Mesenchymal stem cell (in vitro differentiated cells and primary cell): ENCODE measurements around the gene MSH4. TPM values are rescaled to one million over a fixed set of nuclear protein-coding genes. Genes with fewer than 3 reads are reported as not detected.

ENCODE experiments used
- DNase-seq: peaks from one replicate; pipeline ENCODE4 v3.0.0-alpha.2; 2013
- H2AFZ ChIP-seq: one replicate; pipeline ENCODE4 v1.6.1; 2013; ENCODE audit warnings: low read depth, mild to moderate bottlenecking, control low read depth, inconsistent platforms, low read length, moderate library complexity
- H2AK5ac ChIP-seq: 2 replicates; pipeline ENCODE4 v1.6.1; 2013; ENCODE audit warnings: low read length, moderate library complexity, mild to moderate bottlenecking, inconsistent platforms; ENCODE audit not compliant: severe bottlenecking
- H2BK120ac ChIP-seq: one replicate; pipeline ENCODE4 v1.6.1; 2013; ENCODE audit warnings: low read depth, mild to moderate bottlenecking, inconsistent platforms, low read length, moderate library complexity
- H2BK12ac ChIP-seq, 2 experiments: one replicate each; pipeline ENCODE4 v1.6.1; 2013; ENCODE audit warnings: inconsistent platforms in 2 of 2, low read length in 2 of 2, mild to moderate bottlenecking in 2 of 2, moderate library complexity in 2 of 2, control low read depth in 1 of 2
- H2BK15ac ChIP-seq: one replicate; pipeline ENCODE4 v1.6.1; 2013; ENCODE audit warnings: mild to moderate bottlenecking, low read depth, inconsistent platforms; ENCODE audit not compliant: poor library complexity, severe bottlenecking
- H2BK5ac ChIP-seq: 2 replicates; pipeline ENCODE4 v1.6.1; 2013; ENCODE audit warnings: low read depth, mild to moderate bottlenecking, low read length, control low read depth, inconsistent platforms; ENCODE audit not compliant: poor library complexity, severe bottlenecking
- H3K14ac ChIP-seq, 2 experiments: one replicate each; pipeline ENCODE4 v1.6.1; 2013; ENCODE audit warnings: inconsistent platforms in 2 of 2, low read length in 2 of 2, control low read depth in 1 of 2, mild to moderate bottlenecking in 1 of 2, moderate library complexity in 1 of 2
- H3K18ac ChIP-seq, 2 experiments: one replicate each; pipeline ENCODE4 v1.6.1; 2013; ENCODE audit warnings: inconsistent platforms in 2 of 2, low read length in 2 of 2, control low read depth in 1 of 2, low read depth in 1 of 2, mild to moderate bottlenecking in 1 of 2
- H3K23ac ChIP-seq, 2 experiments: one replicate each; pipeline ENCODE4 v1.6.1; 2013; ENCODE audit warnings: inconsistent platforms in 2 of 2, low read length in 2 of 2, mild to moderate bottlenecking in 2 of 2, moderate library complexity in 2 of 2, control low read depth in 1 of 2
- H3K27ac ChIP-seq: 2 replicates; pipeline ENCODE4 v1.5.1; 2013; ENCODE audit warnings: mild to moderate bottlenecking, moderate library complexity, low read length, control low read depth, inconsistent platforms; ENCODE audit not compliant: poor library complexity, severe bottlenecking
- H3K27me3 ChIP-seq, 2 experiments: 2 replicates each; pipeline versions ENCODE4 v1.6.1 to v1.7.0; 2013; ENCODE audit warnings: low read length in 2 of 2, mild to moderate bottlenecking in 2 of 2, moderate library complexity in 2 of 2, control low read depth in 1 of 2, inconsistent platforms in 1 of 2; ENCODE audit not compliant: control insufficient read depth in 1 of 2, insufficient read depth in 1 of 2
- H3K36me3 ChIP-seq, 2 experiments: 2 replicates each; pipeline versions ENCODE4 v1.6.1 to v1.7.0; 2013; ENCODE audit warnings: low read length in 2 of 2, control low read depth in 1 of 2, inconsistent platforms in 1 of 2, low read depth in 1 of 2, mild to moderate bottlenecking in 1 of 2; ENCODE audit not compliant: insufficient read depth in 2 of 2, control insufficient read depth in 1 of 2
- H3K4ac ChIP-seq, 2 experiments: one replicate each; pipeline ENCODE4 v1.6.1; 2013; ENCODE audit warnings: inconsistent platforms in 2 of 2, low read length in 2 of 2, mild to moderate bottlenecking in 2 of 2, moderate library complexity in 2 of 2, control low read depth in 1 of 2, low read depth in 1 of 2
- H3K4me1 ChIP-seq: 2 replicates; pipeline ENCODE4 v1.6.1; 2013; ENCODE audit warnings: low read depth, low read length, control low read depth; ENCODE audit not compliant: control insufficient read depth, insufficient read depth
- H3K4me2 ChIP-seq: 2 replicates; pipeline ENCODE4 v1.6.1; 2013; ENCODE audit warnings: low read length, mild to moderate bottlenecking, inconsistent platforms; ENCODE audit not compliant: poor library complexity, severe bottlenecking
- H3K4me3 ChIP-seq, 2 experiments: 2 replicates each; pipeline versions ENCODE4 v1.5.1 to v1.7.0; 2013; ENCODE audit warnings: low read length in 2 of 2, mild to moderate bottlenecking in 2 of 2, control low read depth in 1 of 2, low read depth in 1 of 2; ENCODE audit not compliant: insufficient read depth in 1 of 2
- H3K79me1 ChIP-seq: replicated peaks from 2 replicates; pipeline ENCODE4 v1.6.1; 2013; ENCODE audit warnings: mild to moderate bottlenecking, control low read depth, low read length, inconsistent platforms; ENCODE audit not compliant: poor library complexity, severe bottlenecking
- H3K9ac ChIP-seq: 2 replicates; pipeline ENCODE4 v1.7.0; 2013; ENCODE audit warnings: mild to moderate bottlenecking, low read length, moderate library complexity
- H3K9me3 ChIP-seq: 2 replicates; pipeline ENCODE4 v1.7.0; 2013; ENCODE audit warnings: mild to moderate bottlenecking, low read length; ENCODE audit not compliant: control insufficient read depth
- H4K8ac ChIP-seq: one replicate; pipeline ENCODE4 v1.6.1; 2013; ENCODE audit warnings: inconsistent platforms, mild to moderate bottlenecking, low read length, moderate library complexity
- H4K91ac ChIP-seq: one replicate; pipeline ENCODE4 v1.6.1; 2013; ENCODE audit warnings: mild to moderate bottlenecking, low read length, inconsistent platforms
- WGBS: methylation state at CpG from one replicate; pipeline ENCODE4 v1.1.7; 2013; ENCODE audit warnings: mixed read lengths; 5-methylcytosine and 5-hydroxymethylcytosine counted together
- small RNA-seq: library from polyadenylated mRNA; stranded (forward); fragments of <200 nt; extraction: miRNeasy Mini kit (QIAGEN cat#:217004); gene quantifications from one replicate; pipeline ENCODE3, GENCODE V24; 2013; ENCODE audit warnings: low read depth

The MSH4 gene

GRCh38 chr1:75952016-75952415, 155.3 kb downstream of the MSH4 start:
- Histone ChIP-seq H3K4me2 (no peak overlapping the region), H3K27me3 (no peaks in the 10 kb centered on the region), H3K36me3 (no peaks in the 10 kb centered on the region), H4K91ac (no peak overlapping the region), H2BK12ac (no peak overlapping the region), H3K23ac (no peak overlapping the region), H2BK5ac (no peak overlapping the region), H3K14ac (no peak overlapping the region), H3K4me1 (peaks cover 5% of the 10 kb centered on the region), H2AFZ (no peak overlapping the region), H3K18ac (no peak overlapping the region), H3K27ac (no peak overlapping the region), H3K79me1 (no peaks in the 10 kb centered on the region), H3K4ac (no peak overlapping the region), H2AK5ac (no peak overlapping the region), H4K8ac (no peak overlapping the region), H3K4me3 (no peak overlapping the region), H3K9me3 (no peaks in the 10 kb centered on the region), H3K9ac (no peak overlapping the region), H2BK120ac (no peak overlapping the region), H2BK15ac (no peak overlapping the region)
- no CpG with 5 or more reads among the region's 1 CpG for WGBS
- DNase-seq = no peak

- H3K27me3 ChIP-seq = no peaks in the 10 kb centered on the region
- H3K4me3 ChIP-seq = no peak overlapping the region
- no peak overlapping the region for H3K4ac ChIP-seq
- no peak overlapping the region for H2AFZ ChIP-seq
- no peak overlapping the region for H2BK5ac ChIP-seq
- H3K23ac ChIP-seq = no peak overlapping the region
- H3K18ac ChIP-seq = no peak overlapping the region
- no peak overlapping the region for H4K8ac ChIP-seq
- H3K9ac ChIP-seq = no peak overlapping the region
- DNase-seq = no peak
- H3K79me1 ChIP-seq = no peaks in the 10 kb centered on the region
- peaks cover 5% of the 10 kb centered on the region for H3K4me1 ChIP-seq
- WGBS = 88% methylated on average over 4 of the region's 4 CpGs
- H2BK120ac ChIP-seq = no peak overlapping the region
- no peaks in the 10 kb centered on the region for H3K36me3 ChIP-seq
- H2BK12ac ChIP-seq = no peak overlapping the region
- no peak overlapping the region for H3K14ac ChIP-seq
- no peak overlapping the region for H2AK5ac ChIP-seq
- H3K27ac ChIP-seq = peak overlapping the region; percentile 59
- H2BK15ac ChIP-seq = no peak overlapping the region
- no peak overlapping the region for H3K4me2 ChIP-seq
- no peak overlapping the region for H4K91ac ChIP-seq
- H3K9me3 ChIP-seq = no peaks in the 10 kb centered on the region
Measured at GRCh38 chr1:75953461-75953860, 156.8 kb downstream of the MSH4 start.

GRCh38 chr1:75954586-75954985, 157.9 kb downstream of the MSH4 start:
- Histone ChIP-seq H3K4me1 (peaks cover 5% of the 10 kb centered on the region), H2BK120ac (no peak overlapping the region), H3K27ac (no peak overlapping the region), H2BK5ac (no peak overlapping the region), H3K4ac (no peak overlapping the region), H3K27me3 (no peaks in the 10 kb centered on the region), H3K9ac (no peak overlapping the region), H3K4me2 (no peak overlapping the region), H4K91ac (no peak overlapping the region), H2AK5ac (no peak overlapping the region), H3K4me3 (no peak overlapping the region), H2BK15ac (no peak overlapping the region), H2BK12ac (no peak overlapping the region), H4K8ac (no peak overlapping the region), H3K14ac (no peak overlapping the region), H2AFZ (no peak overlapping the region), H3K18ac (no peak overlapping the region), H3K36me3 (no peaks in the 10 kb centered on the region), H3K79me1 (no peaks in the 10 kb centered on the region), H3K23ac (no peak overlapping the region), H3K9me3 (no peaks in the 10 kb centered on the region)
- no peak for DNase-seq

Small RNA genes lying within 50 kb of the gene (small RNA-seq; reads per million reads assigned to genes)
- not detected for gene SNORD45A
- not detected for gene SNORD45B
- gene SNORD45C = not detected
